Fibroblast of skin of right biceps (primary cell): Measurements from ENCODE around the gene TNNI2.

Experiments
- DNase-seq: peaks from one replicate; pipeline ENCODE4 v3.0.0-alpha.2; 2013

The TNNI2 gene

GRCh38 chr11:1847006-1847735 lies 8.4 kb downstream of the TNNI2 start:
- no peak for DNase-seq

- no peak for DNase-seq
These were observed 9.3 kb downstream of the TNNI2 start for GRCh38 chr11:1847926-1848639.

- DNase-seq, result no peak
These were observed 10.1 kb downstream of the TNNI2 start for GRCh38 chr11:1848640-1849430.

GRCh38 chr11:1851468-1852180 lies 12.8 kb downstream of the TNNI2 start:
- DNase-seq, result no peak

- no peak for DNase-seq
These were observed 13.6 kb downstream of the TNNI2 start for GRCh38 chr11:1852271-1852876.

- no peak for DNase-seq
These were observed 14.1 kb downstream of the TNNI2 start, which contains the start of gene LSP1 for GRCh38 chr11:1852877-1853276. Gene LSP1 (plus strand): TSS chr11:1853084. CDS start chr11:1853145, 61 bp downstream.

GRCh38 chr11:1853376-1854131 lies 14.8 kb downstream of the TNNI2 start:
- DNase-seq, result no peak

- DNase-seq, result no peak
These were observed 15.6 kb downstream of the TNNI2 start for GRCh38 chr11:1854132-1854948.

GRCh38 chr11:1854949-1855885 lies 16.4 kb downstream of the TNNI2 start:
- DNase-seq, result no peak

GRCh38 chr11:1855886-1856265 lies 17.1 kb downstream of the TNNI2 start:
- no peak for DNase-seq

- no peak for DNase-seq
These were observed 17.7 kb downstream of the TNNI2 start for GRCh38 chr11:1856306-1857005.

- no peak for DNase-seq
These were observed 18.3 kb downstream of the TNNI2 start for GRCh38 chr11:1857064-1857463.

- no peak for DNase-seq
These were observed 19.4 kb downstream of the TNNI2 start for GRCh38 chr11:1858154-1858553.

- no peak for DNase-seq
These were observed 19.8 kb downstream of the TNNI2 start for GRCh38 chr11:1858576-1858975.

- DNase-seq, result no peak
These were observed 20.2 kb downstream of the TNNI2 start for GRCh38 chr11:1859004-1859403.

- no peak for DNase-seq
These were observed 21.3 kb downstream of the TNNI2 start for GRCh38 chr11:1860108-1860507.

GRCh38 chr11:1861435-1862411 lies 22.9 kb downstream of the TNNI2 start:
- no peak for DNase-seq
